ENCODE measurements around the gene BTBD2. TPM values are rescaled to one million over a fixed set of nuclear protein-coding genes. Genes with fewer than 3 reads are reported as not detected.

BTBD2 gene
- total and polyA plus RNA-seq, 2 of the 13 experiments (the other 11 are each of a cell fraction or from before 2014, with no cell fraction given): 28.1 to 45.3 TPM

DNA sequence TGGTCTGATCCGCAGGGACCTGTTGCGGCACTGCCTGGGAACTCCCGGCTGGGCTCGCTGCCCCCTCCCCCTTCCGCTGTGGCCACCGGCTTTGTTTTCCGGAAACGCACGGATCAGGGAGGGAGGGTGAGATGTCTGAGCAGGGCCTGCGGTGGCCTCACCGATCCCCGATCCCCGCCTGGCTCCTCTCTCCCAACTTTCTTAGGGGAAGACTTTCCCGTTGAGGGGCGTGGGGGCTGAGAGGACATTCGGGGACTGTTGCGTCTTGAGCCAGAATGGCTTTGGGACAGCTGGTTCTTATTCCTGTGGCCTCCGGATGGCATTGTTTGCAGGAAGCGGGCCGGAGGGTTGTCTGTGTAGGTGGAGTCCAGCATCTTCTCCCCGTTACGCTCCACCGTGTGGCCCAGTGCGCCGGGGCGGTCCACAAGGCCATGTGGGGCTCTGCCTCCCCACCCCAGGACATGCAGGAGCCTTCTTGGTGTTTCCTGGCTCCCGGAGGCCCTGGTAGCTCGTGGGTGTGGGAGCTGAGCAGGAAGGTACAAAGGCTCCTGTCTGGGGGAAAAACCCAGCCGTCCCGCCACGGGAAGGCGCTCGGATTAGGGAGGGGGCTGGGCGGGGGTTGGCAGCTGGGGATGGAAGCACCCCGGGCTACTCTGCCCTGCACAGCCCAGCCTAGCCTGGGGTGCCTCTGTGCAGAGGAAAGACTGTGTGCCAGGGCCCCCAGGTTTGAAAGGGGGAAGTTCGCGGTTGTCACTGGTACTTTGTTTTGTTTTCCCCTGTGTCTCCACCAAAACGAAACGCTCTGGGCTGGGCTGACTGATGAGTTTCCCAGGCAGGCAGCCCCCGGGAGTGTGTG is 73.2 kb downstream of the BTBD2 start (continued):
- TF ChIP-seq, protein P1, sequence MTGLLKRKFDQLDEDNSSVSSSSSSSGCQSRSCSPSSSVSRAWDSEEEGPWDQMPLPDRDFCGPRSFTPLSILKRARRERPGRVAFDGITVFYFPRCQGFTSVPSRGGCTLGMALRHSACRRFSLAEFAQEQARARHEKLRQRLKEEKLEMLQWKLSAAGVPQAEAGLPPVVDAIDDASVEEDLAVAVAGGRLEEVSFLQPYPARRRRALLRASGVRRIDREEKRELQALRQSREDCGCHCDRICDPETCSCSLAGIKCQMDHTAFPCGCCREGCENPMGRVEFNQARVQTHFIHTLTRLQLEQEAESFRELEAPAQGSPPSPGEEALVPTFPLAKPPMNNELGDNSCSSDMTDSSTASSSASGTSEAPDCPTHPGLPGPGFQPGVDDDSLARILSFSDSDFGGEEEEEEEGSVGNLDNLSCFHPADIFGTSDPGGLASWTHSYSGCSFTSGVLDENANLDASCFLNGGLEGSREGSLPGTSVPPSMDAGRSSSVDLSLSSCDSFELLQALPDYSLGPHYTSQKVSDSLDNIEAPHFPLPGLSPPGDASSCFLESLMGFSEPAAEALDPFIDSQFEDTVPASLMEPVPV (CRISPR knock-in tag; IDR thresholded peaks at IDR 0.05): no peak
- TF ChIP-seq, protein P2, sequence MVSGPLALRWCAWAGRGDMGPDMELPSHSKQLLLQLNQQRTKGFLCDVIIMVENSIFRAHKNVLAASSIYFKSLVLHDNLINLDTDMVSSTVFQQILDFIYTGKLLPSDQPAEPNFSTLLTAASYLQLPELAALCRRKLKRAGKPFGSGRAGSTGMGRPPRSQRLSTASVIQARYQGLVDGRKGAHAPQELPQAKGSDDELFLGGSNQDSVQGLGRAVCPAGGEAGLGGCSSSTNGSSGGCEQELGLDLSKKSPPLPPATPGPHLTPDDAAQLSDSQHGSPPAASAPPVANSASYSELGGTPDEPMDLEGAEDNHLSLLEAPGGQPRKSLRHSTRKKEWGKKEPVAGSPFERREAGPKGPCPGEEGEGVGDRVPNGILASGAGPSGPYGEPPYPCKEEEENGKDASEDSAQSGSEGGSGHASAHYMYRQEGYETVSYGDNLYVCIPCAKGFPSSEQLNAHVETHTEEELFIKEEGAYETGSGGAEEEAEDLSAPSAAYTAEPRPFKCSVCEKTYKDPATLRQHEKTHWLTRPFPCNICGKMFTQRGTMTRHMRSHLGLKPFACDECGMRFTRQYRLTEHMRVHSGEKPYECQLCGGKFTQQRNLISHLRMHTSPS (CRISPR knock-in tag; IDR thresholded peaks at IDR 0.05; ENCODE audit: low read depth): no peak
- TF ChIP-seq E2F5 (CRISPR knock-in tag; conservative IDR thresholded peaks at IDR 0.05) (no peak), POGK (CRISPR knock-in tag; conservative IDR thresholded peaks at IDR 0.05) (no peak; the same call in 1 of the 2 replicates), TCF7 (IDR thresholded peaks at IDR 0.05; ENCODE audit: low read depth) (no peak), ZNF530 (CRISPR knock-in tag; IDR thresholded peaks at IDR 0.05; ENCODE audit: low read depth) (no peak), ZIK1 (CRISPR knock-in tag; IDR thresholded peaks at IDR 0.05; ENCODE audit: borderline replicate concordance, low read depth) (0 out of 2 replicates have a peak, but pooled peaks have one; percentile 43), REL (CRISPR knock-in tag; conservative IDR thresholded peaks at IDR 0.05) (0 out of 2 replicates have a peak, but pooled peaks have one; percentile 51), ARNT (IDR thresholded peaks at IDR 0.05) (no peak), CBX2 (IDR thresholded peaks at IDR 0.05; ENCODE audit: low read depth, low read length) (no peak), CBX2 (CRISPR knock-in tag; IDR thresholded peaks at IDR 0.05; ENCODE audit: low read depth) (no peak)
- TF ChIP-seq, protein P3, sequence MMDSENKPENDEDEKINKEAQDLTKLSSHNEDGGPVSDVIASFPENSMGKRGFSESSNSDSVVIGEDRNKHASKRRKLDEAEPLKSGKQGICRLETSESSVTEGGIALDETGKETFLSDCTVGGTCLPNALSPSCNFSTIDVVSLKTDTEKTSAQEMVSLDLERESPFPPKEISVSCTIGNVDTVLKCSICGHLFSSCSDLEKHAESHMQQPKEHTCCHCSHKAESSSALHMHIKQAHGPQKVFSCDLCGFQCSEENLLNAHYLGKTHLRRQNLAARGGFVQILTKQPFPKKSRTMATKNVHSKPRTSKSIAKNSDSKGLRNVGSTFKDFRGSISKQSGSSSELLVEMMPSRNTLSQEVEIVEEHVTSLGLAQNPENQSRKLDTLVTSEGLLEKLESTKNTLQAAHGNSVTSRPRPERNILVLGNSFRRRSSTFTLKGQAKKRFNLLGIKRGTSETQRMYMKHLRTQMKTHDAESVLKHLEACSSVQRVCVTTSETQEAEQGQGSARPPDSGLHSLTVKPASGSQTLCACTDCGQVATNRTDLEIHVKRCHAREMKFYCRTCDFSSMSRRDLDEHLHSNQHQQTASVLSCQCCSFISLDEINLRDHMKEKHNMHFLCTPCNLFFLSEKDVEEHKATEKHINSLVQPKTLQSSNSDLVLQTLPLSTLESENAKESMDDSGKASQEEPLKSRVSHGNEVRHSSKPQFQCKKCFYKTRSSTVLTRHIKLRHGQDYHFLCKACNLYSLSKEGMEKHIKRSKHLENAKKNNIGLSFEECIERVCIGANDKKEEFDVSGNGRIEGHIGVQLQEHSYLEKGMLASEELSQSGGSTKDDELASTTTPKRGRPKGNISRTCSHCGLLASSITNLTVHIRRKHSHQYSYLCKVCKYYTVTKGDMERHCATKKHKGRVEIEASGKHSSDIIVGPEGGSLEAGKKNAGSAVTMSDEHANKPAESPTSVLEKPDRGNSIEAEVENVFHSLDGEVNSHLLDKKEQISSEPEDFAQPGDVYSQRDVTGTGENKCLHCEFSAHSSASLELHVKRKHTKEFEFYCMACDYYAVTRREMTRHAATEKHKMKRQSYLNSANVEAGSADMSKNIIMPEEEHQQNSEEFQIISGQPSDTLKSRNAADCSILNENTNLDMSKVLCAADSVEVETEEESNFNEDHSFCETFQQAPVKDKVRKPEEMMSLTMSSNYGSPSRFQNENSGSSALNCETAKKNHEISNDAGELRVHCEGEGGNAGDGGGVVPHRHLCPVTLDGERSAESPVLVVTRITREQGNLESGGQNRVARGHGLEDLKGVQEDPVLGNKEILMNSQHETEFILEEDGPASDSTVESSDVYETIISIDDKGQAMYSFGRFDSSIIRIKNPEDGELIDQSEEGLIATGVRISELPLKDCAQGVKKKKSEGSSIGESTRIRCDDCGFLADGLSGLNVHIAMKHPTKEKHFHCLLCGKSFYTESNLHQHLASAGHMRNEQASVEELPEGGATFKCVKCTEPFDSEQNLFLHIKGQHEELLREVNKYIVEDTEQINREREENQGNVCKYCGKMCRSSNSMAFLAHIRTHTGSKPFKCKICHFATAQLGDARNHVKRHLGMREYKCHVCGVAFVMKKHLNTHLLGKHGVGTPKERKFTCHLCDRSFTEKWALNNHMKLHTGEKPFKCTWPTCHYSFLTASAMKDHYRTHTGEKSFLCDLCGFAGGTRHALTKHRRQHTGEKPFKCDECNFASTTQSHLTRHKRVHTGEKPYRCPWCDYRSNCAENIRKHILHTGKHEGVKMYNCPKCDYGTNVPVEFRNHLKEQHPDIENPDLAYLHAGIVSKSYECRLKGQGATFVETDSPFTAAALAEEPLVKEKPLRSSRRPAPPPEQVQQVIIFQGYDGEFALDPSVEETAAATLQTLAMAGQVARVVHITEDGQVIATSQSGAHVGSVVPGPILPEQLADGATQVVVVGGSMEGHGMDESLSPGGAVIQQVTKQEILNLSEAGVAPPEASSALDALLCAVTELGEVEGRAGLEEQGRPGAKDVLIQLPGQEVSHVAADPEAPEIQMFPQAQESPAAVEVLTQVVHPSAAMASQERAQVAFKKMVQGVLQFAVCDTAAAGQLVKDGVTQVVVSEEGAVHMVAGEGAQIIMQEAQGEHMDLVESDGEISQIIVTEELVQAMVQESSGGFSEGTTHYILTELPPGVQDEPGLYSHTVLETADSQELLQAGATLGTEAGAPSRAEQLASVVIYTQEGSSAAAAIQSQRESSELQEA (CRISPR knock-in tag; IDR thresholded peaks at IDR 0.05; ENCODE audit: not compliant biosample characterization): no peak

All from HepG2 (cell line).